DLD1 (cell line): ENCODE results near the gene PDP2.
"Not testable (repeated sequence)": the region's sequence is repeated elsewhere in the genome, so short reads cannot be mapped to it uniquely, and the experiment has no call there.

Experiments
- in situ Hi-C: cut with HindIII; loops from 2 replicates; pipeline ENCODE4 v1.10.0; 2017; ENCODE audit warnings: low sequenced_read_pairs

PDP2 gene

GRCh38 chr16:66919569-66920298 lies 39.4 kb downstream of the PDP2 start:
- in situ Hi-C loops: no loop called here

- in situ Hi-C loops: no loop called here
These were observed 39.9 kb downstream of the PDP2 start for GRCh38 chr16:66920299-66920590.

GRCh38 chr16:66920924-66921680 lies 40.8 kb downstream of the PDP2 start:
- in situ Hi-C loops: no loop called here

GRCh38 chr16:66921729-66922450 lies 41.6 kb downstream of the PDP2 start:
- in situ Hi-C loops: no loop called here

GRCh38 chr16:66923247-66923731 lies 43.0 kb downstream of the PDP2 start:
- in situ Hi-C loops: no loop called here

GRCh38 chr16:66923866-66924265 lies 43.6 kb downstream of the PDP2 start:
- in situ Hi-C loops: no loop called here

GRCh38 chr16:66924527-66925321 lies 44.4 kb downstream of the PDP2 start:
- in situ Hi-C loops: no loop called here

- in situ Hi-C loops: no loop called here
These were observed 45.1 kb downstream of the PDP2 start, which contains the start of gene RRAD for GRCh38 chr16:66925322-66925840. Gene RRAD, minus strand, starts transcription at chr16:66925535. Its CDS starts 356 bp downstream, at chr16:66925179.

- in situ Hi-C loops: no loop called here
These were observed 46.0 kb downstream of the PDP2 start for GRCh38 chr16:66926171-66926947.

- in situ Hi-C loops: no loop called here
These were observed 46.7 kb downstream of the PDP2 start for GRCh38 chr16:66926961-66927436.

GRCh38 chr16:66927918-66928649 lies 47.8 kb downstream of the PDP2 start:
- in situ Hi-C loops: no loop called here

GRCh38 chr16:66928702-66929388 lies 48.5 kb downstream of the PDP2 start:
- in situ Hi-C loops: no loop called here

GRCh38 chr16:66930189-66930588 lies 49.9 kb downstream of the PDP2 start:
- in situ Hi-C loops: no loop called here

GRCh38 chr16:66931665-66932064 lies 51.4 kb downstream of the PDP2 start:
- in situ Hi-C loops: no loop called here

GRCh38 chr16:66932076-66932475 lies 51.8 kb downstream of the PDP2 start:
- in situ Hi-C loops: no loop called here

GRCh38 chr16:66933776-66934137 lies 53.4 kb downstream of the PDP2 start:
- in situ Hi-C loops: no loop called here

GRCh38 chr16:66934138-66934838 lies 54.0 kb downstream of the PDP2 start, which contains the start of gene CIAO2B:
Gene CIAO2B, minus strand, starts transcription at chr16:66934402. Its CDS starts 38 bp downstream, at chr16:66934364.
- in situ Hi-C loops: no loop called here

- in situ Hi-C loops: not testable (repeated sequence)
These were observed 54.6 kb downstream of the PDP2 start for GRCh38 chr16:66934839-66935313.
